CD4-positive, alpha-beta T cell treated with Interleukin-15 for 4 hours (primary cell): ENCODE results near the gene DVL3.
"Not testable (repeated sequence)": the region's sequence is repeated elsewhere in the genome, so short reads cannot be mapped to it uniquely, and the experiment has no call there.

Experiments
- DNase-seq: peaks from one replicate; pipeline ENCODE4 v3.0.0-alpha.2; 2020; ENCODE audit warnings: low spot score

Gene DVL3

GRCh38 chr3:184154885-184155643, at the start of gene DVL3:
Gene DVL3 (plus strand): TSS chr3:184155377. CDS start chr3:184155636, 259 bp downstream.
- DNase-seq: peak; percentile 32

- no peak for DNase-seq
These were observed 44.9 kb upstream of the DVL3 start for GRCh38 chr3:184110316-184110725.

GRCh38 chr3:184116017-184116416, 39.2 kb upstream of the DVL3 start:
- no peak for DNase-seq

GRCh38 chr3:184117636-184118035, 37.5 kb upstream of the DVL3 start:
- DNase-seq: no peak

- not testable (repeated sequence) for DNase-seq
These were observed 34.1 kb upstream of the DVL3 start for GRCh38 chr3:184121031-184121430.

GRCh38 chr3:184126006-184126405, 29.2 kb upstream of the DVL3 start:
- DNase-seq: no peak

GRCh38 chr3:184129012-184129411, 26.2 kb upstream of the DVL3 start:
- no peak for DNase-seq

- no peak for DNase-seq
These were observed 22.2 kb upstream of the DVL3 start for GRCh38 chr3:184132945-184133344.

- DNase-seq: peak; percentile 43
These were observed 21.1 kb upstream of the DVL3 start for GRCh38 chr3:184133840-184134745.

- peak; percentile 3 for DNase-seq
These were observed 20.4 kb upstream of the DVL3 start for GRCh38 chr3:184134746-184135148.

GRCh38 chr3:184135149-184135910, 19.8 kb upstream of the DVL3 start, which contains the start of gene EIF2B5:
Gene EIF2B5 (plus strand): TSS chr3:184135358. CDS start chr3:184135386, 28 bp downstream.
- DNase-seq: peak; percentile 91

- DNase-seq: no peak
These were observed 19.3 kb upstream of the DVL3 start for GRCh38 chr3:184135911-184136260.

GRCh38 chr3:184140436-184140835, 14.7 kb upstream of the DVL3 start:
- DNase-seq: no peak

- DNase-seq: no peak
These were observed 13.0 kb upstream of the DVL3 start for GRCh38 chr3:184142199-184142598.

- no peak for DNase-seq
These were observed 11.8 kb upstream of the DVL3 start for GRCh38 chr3:184143327-184143726.

GRCh38 chr3:184144505-184144904, 10.7 kb upstream of the DVL3 start:
- no peak for DNase-seq

- peak; percentile 35 for DNase-seq
These were observed 10.1 kb upstream of the DVL3 start for GRCh38 chr3:184145111-184145524.

GRCh38 chr3:184145751-184146270, 9.4 kb upstream of the DVL3 start:
- no peak for DNase-seq

GRCh38 chr3:184148076-184148475, 7.1 kb upstream of the DVL3 start:
- DNase-seq: no peak

- no peak for DNase-seq
These were observed 6.1 kb upstream of the DVL3 start for GRCh38 chr3:184149123-184149522.

- not testable (repeated sequence) for DNase-seq
These were observed 5.4 kb upstream of the DVL3 start for GRCh38 chr3:184149770-184150169.
